Stimulated activated CD4-positive, alpha-beta T cell treated with anti-CD3 and anti-CD28 coated beads, Interleukin-4, amount 100 ng/mL, for 1 hour (primary cell): Measurements from ENCODE around the gene OR7C1.

Experiments used
- DNase-seq: peaks from one replicate; pipeline ENCODE4 v3.0.0-alpha.2; 2020

OR7C1 gene

DNA sequence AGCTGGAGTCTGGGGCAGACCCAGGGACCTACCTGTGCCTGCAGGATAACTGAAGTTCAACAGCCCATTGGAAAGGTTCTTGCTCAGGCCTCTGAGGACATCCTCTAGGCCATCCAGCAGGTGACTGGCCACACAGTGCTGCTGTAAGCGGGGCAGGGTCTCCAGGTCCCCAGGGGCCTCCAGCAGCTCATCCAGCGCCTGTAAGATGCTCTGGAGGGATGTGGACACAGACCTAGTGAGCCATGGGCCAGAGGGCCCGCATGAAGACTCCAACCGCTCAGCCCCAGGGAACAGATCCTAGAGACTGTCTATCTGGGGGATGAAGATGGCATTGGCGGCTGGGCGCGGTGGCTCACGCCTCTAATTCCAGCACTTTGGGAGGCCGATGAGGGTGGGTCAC lies 70.6 kb downstream of the OR7C1 start:
- DNase-seq, result no peak

DNA sequence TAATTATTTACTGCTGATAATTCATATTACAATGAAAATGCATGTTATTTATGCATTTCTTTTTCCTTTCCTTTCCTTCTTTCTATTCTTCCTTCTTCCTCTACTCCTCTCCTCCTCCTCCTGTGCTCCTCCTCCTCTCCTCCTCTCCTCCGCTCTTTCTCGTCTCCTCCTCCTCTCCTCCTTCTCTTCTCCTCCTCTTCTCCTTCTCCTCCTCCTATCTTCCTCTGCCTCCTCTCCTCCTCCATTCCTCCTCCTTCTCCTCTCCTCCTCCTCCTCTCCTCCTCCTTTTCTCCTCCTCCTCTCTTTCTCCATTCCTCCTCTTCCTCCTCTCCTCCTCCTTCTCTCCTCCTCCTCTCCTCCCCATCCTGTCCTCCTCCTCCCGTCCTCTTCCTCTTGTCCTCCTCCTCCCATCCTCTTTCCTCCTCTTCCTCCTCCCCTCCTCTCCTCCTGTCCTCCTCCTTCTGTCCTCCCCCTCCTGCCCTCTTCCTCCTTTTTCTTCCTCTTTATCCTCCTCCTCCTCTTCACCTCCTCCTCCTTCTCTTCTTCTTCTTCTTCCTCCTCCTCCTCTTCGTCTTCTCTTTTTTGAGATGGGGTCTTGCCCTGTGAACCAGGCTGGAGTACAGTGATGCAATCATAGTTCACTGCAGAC lies 71.4 kb downstream of the OR7C1 start:
- DNase-seq, result no peak

DNA sequence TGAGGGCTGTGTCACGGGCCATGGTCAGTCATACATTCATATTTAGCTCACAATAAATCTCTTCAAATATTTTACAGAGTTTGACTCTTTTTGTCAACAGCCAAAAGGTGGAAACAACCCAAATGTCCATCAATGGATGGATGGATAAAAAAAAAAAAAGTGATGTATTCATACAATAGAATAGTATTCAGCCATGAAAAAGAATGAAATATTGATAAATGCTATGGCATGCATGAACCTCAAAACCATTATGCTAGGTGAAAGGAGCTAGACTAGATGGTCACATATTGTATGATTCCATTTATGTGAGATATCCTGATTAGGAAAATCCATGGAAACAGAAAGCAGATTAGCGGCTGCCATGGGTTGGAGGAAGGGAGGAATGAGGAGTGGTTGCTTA lies 72.9 kb downstream of the OR7C1 start:
- DNase-seq, result no peak

DNA sequence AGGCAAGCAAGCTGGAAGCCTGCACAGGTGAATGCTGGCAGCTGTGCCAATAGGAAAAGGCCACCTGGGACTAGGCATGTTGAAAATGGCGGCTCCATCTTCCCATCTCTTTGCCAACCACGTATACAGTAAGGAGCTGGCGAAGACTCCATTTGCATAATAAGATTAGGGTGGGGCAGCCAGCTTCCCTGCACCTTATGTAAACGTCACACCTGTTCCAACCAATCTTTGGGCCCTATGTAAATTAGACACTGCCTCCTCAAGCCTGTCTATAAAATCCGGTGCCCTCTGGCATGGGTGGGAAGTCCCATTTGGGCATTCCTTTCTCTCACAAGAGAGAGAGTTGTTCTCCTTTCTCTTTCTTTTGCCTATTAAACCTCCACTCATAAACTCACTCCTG lies 73.4 kb downstream of the OR7C1 start:
- DNase-seq, result no peak

DNA sequence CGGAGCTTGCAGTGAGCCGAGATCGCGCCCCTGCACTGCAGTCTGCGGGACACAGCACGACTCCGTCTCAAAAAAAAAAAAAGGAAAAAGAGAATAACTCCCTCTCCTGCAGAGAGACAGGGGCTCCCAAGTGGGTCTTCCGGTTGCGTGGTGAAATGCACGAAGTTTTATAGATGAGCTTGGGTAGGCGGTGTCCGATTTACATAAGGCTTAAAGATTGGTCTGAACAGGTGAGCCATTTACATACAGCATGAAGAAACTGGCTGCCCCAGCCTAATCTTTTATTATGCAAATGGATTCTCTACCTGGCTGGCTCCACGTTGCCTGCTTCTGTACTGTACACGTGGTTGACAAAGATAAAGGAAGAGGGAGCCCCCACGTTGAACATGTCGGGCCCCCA lies 76.2 kb downstream of the OR7C1 start:
- no peak for DNase-seq

DNA sequence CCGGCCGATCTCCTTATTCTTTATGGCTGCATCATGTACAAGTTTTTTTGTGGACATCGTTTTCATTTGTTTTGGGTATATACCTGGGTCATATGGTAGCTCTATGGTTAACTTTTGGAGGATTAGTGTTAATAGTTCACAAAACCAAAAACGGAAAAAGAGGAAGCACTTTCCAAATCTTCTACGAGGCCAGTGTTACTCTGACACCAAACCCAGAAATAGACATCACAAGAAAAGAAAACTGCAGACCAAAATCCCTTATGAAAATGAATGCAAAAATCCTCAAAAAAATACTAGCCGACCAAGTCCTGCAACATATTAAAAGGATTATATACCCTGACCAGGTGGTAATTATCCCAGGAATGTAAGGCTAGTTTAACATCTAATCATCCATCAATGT lies 86.4 kb downstream of the OR7C1 start:
- DNase-seq, result no peak
